Measurements from ENCODE around the gene CRPPA.
"Not testable (repeated sequence)": the region's sequence is repeated elsewhere in the genome, so short reads cannot be mapped to it uniquely, and the experiment has no call there.

Gene CRPPA

GRCh38 chr7:16455591-16455990 lies 34.3 kb upstream of the CRPPA start:
- no peak overlapping the region for H3K4me3 ChIP-seq (replicated peaks; ENCODE audit: low read depth, low read length)
- TF ChIP-seq CTCF (IDR thresholded peaks at IDR 0.05; ENCODE audit: low read length, missing control alignments), result no peak
- no peak for DNase-seq (ENCODE audit: low read depth)

GRCh38 chr7:16450366-16450765 lies 29.0 kb upstream of the CRPPA start:
- no peak for TF ChIP-seq CTCF (IDR thresholded peaks at IDR 0.05; ENCODE audit: low read length, missing control alignments)
- no peak for DNase-seq (ENCODE audit: low read depth)
- no peak overlapping the region for H3K4me3 ChIP-seq (replicated peaks; ENCODE audit: low read depth, low read length)

GRCh38 chr7:16447876-16448275 lies 26.5 kb upstream of the CRPPA start:
- TF ChIP-seq CTCF (IDR thresholded peaks at IDR 0.05; ENCODE audit: low read length, missing control alignments), result no peak
- H3K4me3 ChIP-seq (replicated peaks; ENCODE audit: low read depth, low read length), result no peak overlapping the region
- no peak for DNase-seq (ENCODE audit: low read depth)

- TF ChIP-seq CTCF (IDR thresholded peaks at IDR 0.05; ENCODE audit: low read length, missing control alignments), result no peak
- no peak overlapping the region for H3K4me3 ChIP-seq (replicated peaks; ENCODE audit: low read depth, low read length)
These were observed 25.2 kb upstream of the CRPPA start for GRCh38 chr7:16446508-16446907.

GRCh38 chr7:16443871-16444270 lies 22.5 kb upstream of the CRPPA start:
- H3K4me3 ChIP-seq (replicated peaks; ENCODE audit: low read depth, low read length); DNase-seq (ENCODE audit: low read depth): not testable (repeated sequence)

More at GRCh38 chr7:16446508-16446907, 25.2 kb upstream of the CRPPA start:
- no peak for DNase-seq (ENCODE audit: low read depth)

- TF ChIP-seq CTCF (IDR thresholded peaks at IDR 0.05; ENCODE audit: low read length, missing control alignments), result no peak
- no peak for DNase-seq (ENCODE audit: low read depth)
- H3K4me3 ChIP-seq (replicated peaks; ENCODE audit: low read depth, low read length), result no peak overlapping the region
These were observed 17.6 kb upstream of the CRPPA start for GRCh38 chr7:16438988-16439387.

- no peak for DNase-seq (ENCODE audit: low read depth)
- H3K4me3 ChIP-seq (replicated peaks; ENCODE audit: low read depth, low read length), result no peak overlapping the region
- no peak for TF ChIP-seq CTCF (IDR thresholded peaks at IDR 0.05; ENCODE audit: low read length, missing control alignments)
These were observed 15.0 kb upstream of the CRPPA start for GRCh38 chr7:16436306-16436705.
